IMR-90 (cell line): ENCODE measurements around the gene DYTN.

ENCODE experiments used
- BHLHE40 ChIP-seq: fragments of 150-350 bp; IDR thresholded peaks from 2 replicates; pipeline ENCODE4 v1.6.1; 2016; ENCODE audit warnings: mild to moderate bottlenecking, low read depth, low read length
- CEBPB ChIP-seq: IDR thresholded peaks from 2 replicates; pipeline ENCODE4 v1.6.1; 2012; ENCODE audit warnings: low read depth, low read length, improper control_type of control experiment
- CTCF ChIP-seq: conservative IDR thresholded peaks from 2 replicates; pipeline ENCODE4 v1.5.1; 2012; ENCODE audit warnings: mild to moderate bottlenecking, low read depth, low read length, improper control_type of control experiment
- ELK1 ChIP-seq: fragments of 150-350 bp; IDR thresholded peaks from 2 replicates; pipeline ENCODE4 v1.6.1; 2016; ENCODE audit warnings: low read depth, mild to moderate bottlenecking, low read length, moderate library complexity, borderline replicate concordance
- MAFK ChIP-seq: IDR thresholded peaks from 2 replicates; pipeline ENCODE4 v1.6.1; 2012; ENCODE audit warnings: low read depth, low read length, improper control_type of control experiment
- MAZ ChIP-seq: IDR thresholded peaks from 2 replicates; pipeline ENCODE4 v1.6.1; 2012; ENCODE audit warnings: low read depth, mild to moderate bottlenecking, low read length, improper control_type of control experiment, moderate library complexity, borderline replicate concordance
- POLR2A ChIP-seq: IDR thresholded peaks from 2 replicates; pipeline ENCODE4 v1.6.1; 2012; ENCODE audit warnings: mild to moderate bottlenecking, low read depth, low read length
- RAD21 ChIP-seq: IDR thresholded peaks from 2 replicates; pipeline ENCODE4 v1.6.1; 2012; ENCODE audit warnings: low read length, improper control_type of control experiment
- RCOR1 ChIP-seq: IDR thresholded peaks from 2 replicates; pipeline ENCODE4 v1.6.1; 2012; ENCODE audit warnings: mild to moderate bottlenecking, low read length, improper control_type of control experiment; ENCODE audit not compliant: insufficient replicate concordance
- SMC3 ChIP-seq: fragments of 150-350 bp; IDR thresholded peaks from 2 replicates; pipeline ENCODE4 v1.6.1; 2016; ENCODE audit warnings: low read depth, mild to moderate bottlenecking, antibody characterized with exemption, low read length, moderate library complexity

DNA sequence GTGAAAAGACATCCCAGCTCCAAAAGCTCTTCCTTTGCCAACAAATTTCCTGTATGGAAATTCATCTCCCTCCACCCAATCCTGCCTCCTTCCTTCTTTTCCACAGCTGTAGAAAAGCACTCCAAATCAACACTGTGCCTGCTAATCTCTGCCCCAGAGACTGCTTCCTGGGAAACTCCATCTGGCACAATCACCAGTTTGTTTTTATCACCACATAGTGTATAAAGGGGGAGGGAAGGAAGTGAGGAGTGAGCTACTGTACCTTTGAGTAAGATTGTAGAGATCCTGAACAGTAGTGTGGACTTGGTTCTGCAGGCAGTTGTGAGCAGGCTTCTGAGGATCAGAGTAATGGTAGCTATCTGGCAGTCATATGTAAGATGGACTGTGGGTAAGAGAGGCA is 90.6 kb downstream of the DYTN start:
- no peak for TF ChIP-seq RCOR1
- no peak for TF ChIP-seq CTCF
- no peak for TF ChIP-seq POLR2A
- TF ChIP-seq MAZ: no peak
- no peak for TF ChIP-seq BHLHE40
- no peak for TF ChIP-seq RAD21
- TF ChIP-seq CEBPB: no peak
- no peak for TF ChIP-seq MAFK
- TF ChIP-seq ELK1: no peak
- TF ChIP-seq SMC3: no peak
